ENCODE results near the gene PPP1R26.
A peak's percentile ranks its signal among the peaks of the same experiment; 100 is the strongest.
"Not testable (repeated sequence)": the region's sequence is repeated elsewhere in the genome, so short reads cannot be mapped to it uniquely, and the experiment has no call there.

PPP1R26 gene

DNA sequence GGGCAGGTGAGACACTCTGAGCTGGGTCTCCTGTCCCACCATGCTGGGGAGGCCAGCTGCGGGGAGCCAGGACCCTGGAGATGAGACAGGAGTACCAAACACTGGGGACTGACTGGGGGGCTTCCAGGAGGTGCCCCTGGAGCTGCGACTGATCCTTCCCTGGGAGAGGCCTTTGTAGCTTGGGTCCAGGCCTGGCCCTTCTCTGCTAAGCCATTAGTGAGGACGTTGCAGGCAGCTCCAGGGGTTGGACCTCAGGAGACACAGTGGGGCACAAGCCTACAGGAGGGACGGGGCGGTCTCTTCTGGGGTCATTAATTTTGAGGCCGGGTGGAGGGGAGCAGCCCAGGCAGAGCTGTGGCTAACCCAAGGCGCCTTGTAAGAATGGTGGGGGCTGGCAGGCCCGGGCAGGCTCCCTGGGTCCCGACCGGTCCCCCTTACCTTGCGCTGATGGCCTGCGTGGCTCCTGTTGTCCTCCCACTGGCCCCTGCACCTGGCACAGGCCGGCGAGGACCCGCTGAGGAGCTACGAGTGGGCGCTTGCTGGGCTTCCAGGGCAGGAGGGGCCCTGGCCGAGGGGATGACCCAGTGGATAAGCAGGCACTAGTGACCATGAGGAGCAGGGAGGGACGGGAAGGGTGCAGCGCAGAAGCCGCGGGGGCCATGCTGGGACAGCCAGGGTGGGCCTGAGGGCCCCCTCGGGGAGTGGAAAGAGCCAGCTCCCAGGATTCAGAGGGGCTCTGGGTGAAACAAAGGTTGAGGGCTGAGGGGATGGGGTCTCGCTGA is 26.0 kb downstream of the PPP1R26 start:
- DNase-seq = no peak

DNA sequence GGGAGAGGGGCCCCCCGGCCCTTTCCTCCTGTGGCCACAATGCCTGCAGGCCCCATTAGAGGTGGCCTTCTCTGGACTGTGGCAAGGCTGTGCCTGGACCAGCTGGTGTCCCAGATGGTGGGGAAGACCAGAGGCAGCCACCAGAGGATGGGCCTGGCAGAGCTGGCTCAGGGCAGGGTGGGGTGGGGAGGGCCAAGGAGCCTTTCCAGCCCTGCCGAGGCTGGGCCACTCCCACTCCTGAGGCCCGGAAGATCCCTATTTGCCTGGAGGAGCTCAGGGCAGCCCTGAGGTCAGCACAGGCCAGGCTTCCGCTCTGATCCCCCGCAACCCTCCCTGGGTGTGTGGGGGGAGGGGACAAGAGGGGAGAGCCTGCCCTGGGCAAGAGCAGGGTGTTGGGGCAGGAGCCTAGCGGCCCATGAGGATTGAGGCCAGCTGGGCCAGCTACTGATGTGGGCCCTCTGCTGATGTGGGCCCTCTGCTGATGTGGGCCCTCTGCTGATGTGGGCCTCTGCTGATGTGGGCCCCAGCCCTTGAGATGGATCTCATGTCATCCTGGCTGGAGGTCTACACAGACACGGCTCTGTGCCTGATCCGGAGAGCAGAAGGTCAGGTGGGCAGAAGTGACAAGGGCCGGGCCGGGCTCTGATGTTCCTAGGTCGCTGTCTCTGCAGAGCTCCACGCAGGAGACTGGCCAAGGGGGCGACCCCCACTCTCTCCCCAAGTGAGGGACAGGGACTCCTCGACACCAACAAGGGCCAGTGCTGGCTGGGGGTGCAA is 26.9 kb downstream of the PPP1R26 start:
- no peak for DNase-seq

DNA sequence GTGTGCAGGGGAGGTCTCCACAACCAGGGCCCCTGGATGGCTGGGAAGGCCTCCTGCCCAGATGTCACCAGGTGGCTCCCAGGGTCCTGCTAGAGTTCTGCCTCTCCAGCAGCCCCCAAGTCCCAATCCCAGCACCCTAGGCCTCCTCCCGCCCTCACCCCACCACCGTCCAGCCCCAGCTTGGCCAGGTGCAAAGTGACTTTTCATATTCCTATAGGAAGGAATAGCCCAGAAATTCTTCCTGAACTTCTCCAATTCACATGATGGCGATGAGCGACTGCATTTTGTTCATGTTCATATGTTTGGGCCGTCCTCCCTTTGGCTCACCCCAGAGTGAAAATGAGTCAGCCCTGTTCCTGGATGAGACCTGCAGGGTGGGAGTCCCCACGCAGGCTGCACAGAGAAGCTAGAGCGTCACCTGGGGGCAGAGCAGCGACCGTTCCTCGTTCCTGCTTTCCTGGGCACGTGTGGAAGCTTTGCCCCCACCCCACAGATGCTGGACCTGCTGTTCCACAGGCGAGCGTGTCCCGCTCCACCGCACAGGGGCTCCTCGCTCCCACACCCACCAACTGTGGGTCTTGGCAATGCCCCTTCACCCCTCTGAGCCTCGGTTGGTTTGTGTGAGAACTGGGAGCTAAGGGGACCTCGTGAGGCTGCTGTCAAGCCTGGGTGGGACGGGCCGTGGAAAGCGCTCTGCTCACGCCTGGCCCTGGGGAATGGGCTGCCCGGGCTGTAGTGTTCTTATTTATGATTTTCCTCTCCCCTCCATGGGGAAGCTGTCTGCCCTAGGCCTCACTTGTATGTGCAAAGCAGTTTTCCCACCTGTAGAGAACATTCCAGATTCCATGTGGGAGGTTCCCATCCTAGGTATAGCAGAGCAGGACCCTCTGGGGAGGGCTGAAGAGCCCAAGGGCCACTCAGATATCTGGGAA is 27.8 kb downstream of the PPP1R26 start:
- DNase-seq = no peak

DNA sequence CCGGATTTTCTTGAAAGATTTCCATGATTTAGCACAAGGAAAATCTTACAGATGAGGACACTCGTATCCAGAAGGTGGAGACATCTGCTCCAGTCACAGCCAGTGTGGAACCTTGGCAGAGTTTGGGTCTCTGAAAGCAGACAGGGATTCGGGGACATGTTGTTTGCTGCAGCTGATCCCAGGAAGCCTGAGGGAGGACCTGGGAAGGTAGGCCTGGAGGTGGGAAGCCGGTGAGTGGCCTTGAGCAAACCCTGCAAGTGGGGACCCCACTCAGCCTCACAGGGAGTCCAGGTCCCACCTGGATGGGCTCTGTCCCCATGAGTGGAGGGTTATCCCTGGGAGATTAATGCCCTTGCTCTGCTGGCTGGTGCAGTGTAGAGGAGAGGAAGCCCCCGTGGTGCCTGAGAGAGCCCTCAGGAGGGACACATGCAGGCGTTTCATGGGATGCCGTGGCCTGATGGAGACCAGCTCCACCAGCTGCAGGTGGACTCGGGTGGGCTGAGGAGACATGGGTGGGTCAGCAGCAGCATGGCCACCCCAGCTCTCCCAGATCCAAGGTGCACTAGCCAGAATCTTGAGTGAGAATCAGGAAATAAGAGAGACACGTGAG is 28.7 kb downstream of the PPP1R26 start:
- no peak for DNase-seq

DNA sequence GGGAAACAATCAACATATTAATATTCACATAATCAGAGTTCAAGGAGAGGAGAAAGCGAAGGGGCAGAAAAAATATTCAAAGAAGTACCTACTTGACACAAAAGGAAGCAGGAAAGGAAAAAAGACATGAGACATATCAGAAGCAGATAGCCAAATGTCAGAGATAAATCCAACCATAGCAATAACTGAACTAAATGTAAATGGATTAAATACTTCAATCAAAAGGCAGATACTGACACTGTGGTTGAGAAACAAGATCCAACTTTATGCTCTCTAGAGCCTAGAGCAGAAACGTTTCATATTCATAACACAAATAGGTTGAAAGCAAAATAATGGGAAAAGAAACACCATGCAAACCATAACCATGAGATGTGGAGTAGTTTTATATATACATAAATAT is 29.9 kb downstream of the PPP1R26 start:
- DNase-seq = no peak

DNA sequence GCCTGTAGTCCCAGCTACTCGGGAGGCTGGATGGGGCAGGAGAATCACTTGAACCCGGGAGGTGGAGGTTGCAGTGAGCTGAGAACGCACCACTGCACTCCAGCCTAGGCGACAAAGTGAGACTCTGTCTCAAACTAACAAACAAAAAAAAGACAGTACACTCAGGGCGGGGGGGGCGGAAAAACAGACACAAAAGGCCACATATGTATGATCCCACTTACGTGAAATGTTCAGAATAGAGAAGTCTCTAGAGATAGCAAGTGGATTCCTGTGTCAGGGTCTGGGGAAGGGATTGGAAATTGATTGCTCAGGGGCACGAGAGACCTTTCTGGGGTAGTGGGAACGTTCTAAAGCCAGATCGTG is 32.6 kb downstream of the PPP1R26 start:
- no peak for DNase-seq

DNA sequence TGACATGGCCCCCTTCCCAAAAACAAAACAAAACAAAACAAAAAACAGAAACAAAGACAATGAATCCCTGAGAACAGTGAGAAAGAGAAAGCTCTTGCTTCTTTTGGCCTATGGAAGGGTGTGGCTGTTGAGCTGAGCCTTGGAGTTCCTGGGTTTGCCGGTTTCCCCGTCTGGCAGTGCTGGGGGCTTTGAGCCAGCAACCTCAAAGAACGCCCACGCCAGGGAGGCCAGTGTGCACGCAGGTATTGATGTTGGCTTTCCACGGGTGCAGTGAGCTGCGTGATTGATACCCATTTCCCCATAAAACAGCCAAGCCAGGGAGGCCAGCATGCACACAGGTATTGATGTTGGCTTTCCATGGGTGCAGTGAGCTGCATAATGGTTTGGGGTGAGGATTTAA is 33.3 kb downstream of the PPP1R26 start:
- no peak for DNase-seq

DNA sequence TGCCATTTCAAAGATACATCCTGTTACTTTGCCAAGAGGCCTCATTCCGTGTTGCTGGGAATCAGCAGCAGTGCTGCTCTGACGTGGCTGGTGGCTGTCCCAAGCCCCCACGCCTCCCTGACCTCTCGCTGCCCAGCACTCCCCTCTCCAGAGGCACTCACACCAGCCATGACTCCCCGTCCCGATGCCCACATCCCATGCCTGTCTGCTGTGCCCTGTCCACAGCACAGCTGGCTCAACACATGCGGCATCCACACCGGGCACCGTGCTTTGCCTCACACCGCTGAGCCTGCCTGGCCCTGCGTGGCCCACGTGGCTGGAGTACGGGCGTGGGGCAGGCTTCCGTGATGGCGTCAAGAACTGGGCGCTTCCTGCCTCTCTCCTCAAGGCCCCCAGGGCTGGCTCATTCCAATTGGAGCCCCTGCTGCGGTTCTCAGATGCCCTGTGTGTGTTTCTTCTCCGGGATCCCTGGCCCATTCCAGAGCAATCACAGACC is 33.8 kb downstream of the PPP1R26 start:
- no peak for DNase-seq

DNA sequence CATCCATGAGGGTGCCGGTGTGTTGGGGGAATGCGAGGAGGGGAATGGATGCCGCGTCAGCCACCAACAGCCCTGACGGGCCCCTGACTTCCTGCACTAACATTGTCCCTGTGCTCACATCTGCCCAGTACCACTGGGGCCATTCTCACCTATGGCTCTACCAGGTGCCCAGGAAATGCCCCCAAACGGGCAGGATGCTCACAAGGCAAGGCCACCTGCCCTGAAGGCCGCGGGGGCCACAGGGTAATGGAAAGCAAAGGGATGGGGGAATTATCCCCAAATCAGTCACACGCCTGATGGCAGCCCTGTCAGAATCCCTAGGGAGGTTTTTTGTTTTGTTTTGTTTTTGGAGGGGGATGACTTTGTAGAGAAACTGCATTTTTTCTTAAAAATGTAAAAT is 34.3 kb downstream of the PPP1R26 start:
- not testable (repeated sequence) for DNase-seq

DNA sequence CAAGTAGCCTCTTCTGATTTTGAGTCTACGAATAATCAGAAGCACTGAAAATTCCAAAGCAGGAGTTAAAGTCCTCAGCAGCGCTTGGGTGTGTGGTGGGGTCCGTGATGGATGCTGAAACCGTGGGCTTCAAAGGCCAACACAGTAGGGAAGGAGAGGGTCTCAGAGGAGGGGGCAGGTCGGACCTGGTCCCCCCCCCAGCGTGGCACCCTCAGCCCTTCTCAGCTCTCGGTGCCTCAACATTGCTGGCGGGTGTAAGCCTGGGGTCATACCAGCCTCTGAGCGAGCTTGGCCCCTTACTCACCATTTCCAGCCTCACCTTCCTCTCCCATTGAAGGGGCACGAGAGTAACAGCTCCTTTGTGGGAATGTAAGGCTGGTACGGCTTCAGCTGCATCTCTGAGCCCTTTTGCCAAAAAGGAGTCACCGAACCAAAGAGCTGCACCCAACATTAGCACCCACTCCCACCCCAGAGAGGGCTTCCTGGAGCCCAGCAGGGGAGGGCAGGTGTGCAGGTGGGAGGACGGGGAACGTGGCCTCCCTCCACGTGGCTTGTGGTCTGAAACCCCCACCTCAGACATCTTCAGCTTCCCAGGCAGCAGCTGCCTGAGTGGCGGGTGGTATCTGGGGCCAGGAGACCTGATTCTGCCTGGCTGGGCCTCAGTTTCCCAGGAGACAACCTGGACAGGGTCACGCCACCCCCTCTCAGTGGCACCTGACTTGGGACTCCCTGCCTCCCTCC is 34.9 kb downstream of the PPP1R26 start:
- DNase-seq = no peak

DNA sequence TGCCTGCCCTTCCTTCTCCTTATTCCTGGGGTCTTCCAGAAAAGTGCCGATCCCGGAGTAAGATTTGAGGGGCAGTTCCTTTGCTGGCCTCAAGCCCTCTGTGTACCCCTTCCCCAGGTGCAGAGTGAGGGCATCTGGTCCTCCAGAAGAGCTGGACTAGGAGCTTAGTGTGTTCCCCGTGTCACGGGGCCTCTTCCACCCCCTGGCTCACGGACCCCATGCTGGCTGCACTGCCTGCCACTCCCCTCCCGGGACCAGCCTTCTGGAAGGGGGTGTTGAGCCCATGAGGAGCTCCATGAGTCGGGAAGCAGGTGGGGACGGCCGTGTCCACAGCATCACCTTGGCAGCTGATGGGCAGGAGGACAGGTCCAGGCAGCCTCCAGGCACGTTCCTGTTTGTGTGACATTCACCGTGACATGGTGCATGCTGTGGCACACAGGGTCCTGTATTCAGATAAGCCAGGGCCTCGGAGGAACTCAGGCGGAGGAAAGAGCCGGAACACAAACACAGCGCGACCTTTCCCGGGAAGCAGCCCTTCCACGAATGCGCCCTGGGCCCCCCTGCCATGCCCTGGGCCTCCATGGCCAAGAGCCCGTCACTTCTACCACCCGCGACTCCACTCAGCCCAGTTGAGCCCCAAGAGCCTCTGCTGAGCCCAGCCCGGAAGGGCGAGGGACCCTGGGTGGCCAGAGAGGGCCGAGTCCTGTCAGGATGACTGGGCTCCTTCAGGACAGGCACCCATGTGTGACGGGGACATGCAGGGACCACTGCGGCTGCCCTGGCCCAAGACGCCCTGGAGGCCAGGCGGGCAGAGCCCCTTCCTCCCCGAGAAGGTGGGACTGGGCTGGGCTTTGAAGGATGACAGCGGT is 35.7 kb downstream of the PPP1R26 start:
- DNase-seq = no peak

DNA sequence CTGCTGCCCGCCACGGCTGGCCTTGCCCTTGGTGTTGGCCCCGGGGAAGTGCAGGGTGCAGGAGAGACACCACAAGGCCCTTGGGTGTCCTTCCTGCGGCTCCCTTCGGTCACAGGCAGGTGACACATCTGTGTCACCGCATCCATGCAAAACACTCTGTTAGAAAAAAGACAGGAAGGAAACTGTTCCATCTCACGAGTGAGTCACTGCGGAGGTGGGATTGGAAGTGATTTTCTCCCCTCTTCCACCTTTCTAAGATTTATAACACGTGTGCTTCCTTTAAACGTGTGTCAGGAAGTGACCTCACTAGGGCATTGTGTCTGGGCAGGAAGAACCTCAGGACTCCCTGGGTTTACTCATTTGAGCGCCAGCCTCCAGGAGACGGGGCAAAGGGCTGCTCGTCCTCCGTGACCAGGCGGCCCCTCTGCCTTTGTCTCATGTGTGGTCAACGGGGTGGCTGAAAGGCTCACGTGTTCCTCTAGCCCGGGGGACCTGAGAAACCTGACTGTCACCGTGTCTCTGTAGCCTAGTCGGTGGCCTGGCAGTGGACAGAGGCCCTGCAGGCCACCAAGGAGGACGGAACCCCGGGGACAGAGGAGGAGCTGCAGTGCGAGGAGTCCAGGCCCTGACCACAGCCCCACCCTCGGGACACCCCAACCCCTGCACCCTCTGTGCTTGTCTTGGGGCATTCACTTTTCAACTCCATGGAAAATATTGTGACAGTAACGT is 36.7 kb downstream of the PPP1R26 start:
- peak; percentile 28 for DNase-seq

DNA sequence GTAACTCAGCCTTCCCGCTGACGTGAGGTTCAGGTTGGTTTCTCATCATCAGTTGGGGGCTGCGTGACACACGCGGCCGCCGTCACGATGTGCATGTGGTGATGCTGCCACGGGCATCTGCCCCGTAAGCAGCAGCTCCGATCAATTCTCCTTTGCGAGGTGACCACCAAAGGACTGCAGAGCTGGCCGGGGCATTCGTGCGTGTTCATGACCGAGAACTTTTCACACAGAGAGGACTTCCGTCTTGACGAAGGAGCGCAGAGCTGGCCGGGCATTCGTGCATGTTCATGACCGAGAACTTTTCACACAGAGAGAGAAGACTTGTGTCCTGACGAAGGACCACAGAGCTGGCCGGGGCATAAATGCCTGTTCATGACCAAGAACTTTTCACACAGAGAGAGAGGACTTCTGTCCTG is 37.8 kb downstream of the PPP1R26 start:
- DNase-seq = no peak

DNA sequence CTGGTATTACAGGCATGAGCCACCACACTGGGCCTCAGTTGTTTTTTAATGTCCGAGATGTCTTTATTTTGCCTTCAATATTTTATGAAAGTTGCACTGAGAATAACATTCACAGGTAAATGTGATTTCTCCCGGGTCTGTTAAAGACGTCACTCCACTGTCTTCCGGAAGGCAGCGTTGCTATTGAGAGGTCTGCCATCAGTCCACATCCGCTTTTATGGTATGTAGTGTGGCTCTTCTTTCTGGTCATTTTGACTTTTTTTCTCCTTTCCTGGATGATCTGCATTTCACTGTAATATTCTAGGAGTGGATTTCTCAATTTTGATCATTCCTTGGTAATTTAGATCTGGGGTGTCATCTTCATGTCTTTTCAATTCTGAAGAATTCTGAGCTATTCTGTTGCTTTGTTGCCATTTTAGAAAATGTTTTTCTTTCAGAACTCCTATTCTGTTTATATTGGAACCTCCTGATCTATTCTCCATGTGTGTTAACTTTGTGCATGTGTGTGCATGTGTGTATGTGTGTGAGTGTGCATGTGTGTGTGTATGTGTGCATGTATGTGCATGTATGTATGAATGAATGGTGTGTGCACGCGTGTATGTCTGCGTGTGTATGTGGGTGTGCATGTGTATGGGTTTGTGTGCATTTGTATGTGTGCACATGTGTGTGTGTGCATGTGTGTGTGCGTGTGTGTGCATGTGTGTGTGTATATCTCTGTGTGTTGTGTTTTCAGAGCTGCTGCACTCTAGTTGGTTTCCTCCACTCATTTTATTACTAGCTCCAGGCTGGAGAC is 39.8 kb downstream of the PPP1R26 start:
- no peak for DNase-seq

DNA sequence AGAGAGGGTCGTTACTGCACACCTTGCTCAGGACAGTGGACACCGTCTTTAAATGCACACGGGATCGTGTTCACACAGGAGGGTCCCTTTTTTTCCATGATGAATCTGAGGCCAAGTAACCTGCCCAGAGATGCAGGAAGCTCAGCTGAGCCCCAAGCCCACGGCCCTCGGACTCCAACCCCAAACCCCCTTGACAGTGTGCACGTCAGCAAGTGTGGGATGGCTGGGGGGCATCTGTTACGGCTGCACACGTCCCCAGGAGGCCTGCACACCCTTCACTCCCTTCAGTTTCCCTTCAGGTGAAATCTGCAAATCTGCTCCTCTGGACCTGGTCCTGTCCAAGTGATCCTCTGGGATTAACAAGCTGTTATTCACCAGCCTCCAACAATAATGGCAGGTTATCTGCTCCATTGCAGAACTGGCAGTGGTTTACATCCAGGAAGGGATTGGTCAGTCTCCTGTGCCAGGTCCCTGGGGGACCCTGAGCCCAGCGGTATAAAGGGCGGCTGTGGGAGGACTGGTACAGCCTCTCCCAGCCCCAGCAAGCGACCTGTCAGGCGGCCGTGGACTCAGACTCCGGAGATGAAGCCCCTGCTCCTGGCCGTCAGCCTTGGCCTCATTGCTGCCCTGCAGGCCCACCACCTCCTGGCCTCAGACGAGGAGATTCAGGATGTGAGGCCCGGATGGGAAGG is 41.5 kb downstream of the PPP1R26 start, which contains the start of gene LCN1:
TSS of gene LCN1 (plus strand) at position 525 of the 692 bp plus-strand sequence. CDS start at position 583, 58 bp downstream.
- no peak for DNase-seq

DNA sequence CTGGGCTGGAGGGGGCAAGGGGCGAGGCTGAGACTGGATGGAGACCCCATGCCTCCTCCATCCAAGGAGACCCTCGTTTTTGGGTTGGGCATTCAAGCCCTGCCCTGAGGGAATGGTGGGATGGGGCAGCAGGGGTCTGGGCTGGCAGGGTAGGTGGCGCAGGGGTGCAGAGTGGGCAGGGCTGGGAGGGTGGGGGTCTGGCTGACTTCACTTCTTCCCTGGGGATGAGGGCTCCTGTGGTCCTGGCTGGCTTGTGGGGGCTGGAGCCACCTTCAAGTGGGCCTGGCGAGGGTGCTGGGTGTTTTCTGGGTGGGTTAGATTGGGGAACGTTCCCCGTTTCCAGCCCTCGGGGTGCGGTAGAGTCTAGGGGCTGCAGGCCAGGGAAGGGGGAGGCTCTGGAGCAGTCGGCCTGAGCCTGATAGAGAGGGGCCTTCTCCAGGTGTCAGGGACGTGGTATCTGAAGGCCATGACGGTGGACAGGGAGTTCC is 42.1 kb downstream of the PPP1R26 start:
- DNase-seq = no peak

DNA sequence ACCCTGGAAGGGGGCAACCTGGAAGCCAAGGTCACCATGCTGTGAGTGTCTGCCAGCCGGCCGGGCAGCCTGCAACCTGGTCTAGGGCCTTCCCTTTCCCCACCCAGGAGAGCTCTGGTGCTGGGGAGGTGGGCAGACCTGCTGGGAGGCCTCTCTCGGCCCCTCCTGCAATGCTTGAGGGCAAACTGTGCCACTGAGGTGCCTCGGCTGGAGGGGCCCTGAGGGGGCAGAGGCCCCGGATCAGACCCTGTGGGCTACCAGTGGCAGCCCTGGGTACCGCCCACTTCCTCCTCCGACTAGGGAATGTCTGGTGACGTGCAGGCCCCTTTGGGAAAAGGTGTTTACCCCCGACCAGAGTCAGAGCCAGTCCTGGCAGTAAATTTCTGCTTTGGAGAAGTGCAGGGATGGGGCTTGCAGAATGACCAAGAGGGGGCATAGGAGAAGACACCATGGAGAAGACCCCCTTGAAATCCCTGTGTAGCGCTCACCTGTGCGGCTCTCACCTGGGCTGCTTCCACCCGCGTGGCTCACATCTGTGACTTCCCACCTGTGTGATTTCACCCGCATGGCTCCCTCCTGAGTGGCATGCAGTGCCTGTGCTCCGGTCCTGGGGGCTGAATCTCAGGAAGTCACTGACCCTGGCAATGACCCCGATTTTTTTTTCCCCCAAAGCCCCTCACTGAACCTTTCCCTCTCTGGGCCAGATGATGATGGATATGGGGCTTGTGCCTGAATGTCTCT is 42.7 kb downstream of the PPP1R26 start:
- DNase-seq = no peak

DNA sequence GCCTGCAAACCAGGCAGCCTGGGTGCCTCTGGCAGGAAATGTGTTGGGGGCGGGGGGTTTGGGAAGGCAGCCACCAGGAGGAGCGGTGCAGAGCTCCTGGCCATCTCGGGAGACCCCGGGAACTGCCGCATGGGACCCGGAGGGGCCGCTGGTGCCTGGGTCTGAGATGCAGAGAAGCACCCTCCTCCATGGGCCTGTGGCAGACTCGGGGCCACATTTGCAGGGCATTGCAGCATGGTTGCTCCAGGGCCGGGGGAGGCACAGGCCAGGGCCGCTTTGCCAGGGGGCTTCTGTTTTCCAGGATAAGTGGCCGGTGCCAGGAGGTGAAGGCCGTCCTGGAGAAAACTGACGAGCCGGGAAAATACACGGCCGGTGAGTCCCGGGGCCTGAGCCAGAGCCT is 43.3 kb downstream of the PPP1R26 start:
- no peak for DNase-seq

Measured in DMS53 (cell line).